Measurements from ENCODE around the gene ETAA1.

The ETAA1 gene

DNA sequence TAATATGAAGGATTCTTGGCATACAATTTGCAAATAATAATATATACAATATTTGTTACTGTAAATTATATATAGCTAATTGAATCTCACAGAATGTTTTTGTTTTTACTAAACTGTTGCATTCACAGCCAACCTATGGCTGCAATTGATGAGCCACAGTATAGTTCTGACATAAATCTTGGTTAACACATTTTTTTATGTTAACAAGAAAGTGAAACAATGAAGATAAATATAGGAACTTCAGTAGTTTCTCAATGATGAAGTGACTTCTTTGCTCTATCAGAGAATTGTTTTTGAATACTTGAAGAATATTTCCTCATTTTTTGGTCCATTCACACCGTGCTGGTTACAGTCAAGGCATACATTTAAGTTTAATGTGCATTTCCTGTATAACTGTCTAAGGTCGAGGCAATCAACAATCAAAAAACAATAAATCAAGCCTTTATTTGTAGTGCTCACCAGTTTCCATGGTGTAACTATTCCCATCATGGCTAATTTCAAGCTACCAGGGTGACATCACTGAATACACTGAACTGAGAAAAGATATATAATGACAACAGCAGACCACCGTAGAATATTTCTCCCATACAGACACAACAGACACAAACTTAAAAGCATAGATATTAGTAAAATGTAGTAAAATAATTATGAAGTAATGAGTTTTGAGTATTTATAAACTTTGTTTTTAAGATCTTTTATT is 12.9 kb upstream of the ETAA1 start:
- no peak overlapping the region for H3K4me3 ChIP-seq (ENCODE audit: low read length)
- no peak for DNase-seq (ENCODE audit: low read depth)
- TF ChIP-seq, protein P1, sequence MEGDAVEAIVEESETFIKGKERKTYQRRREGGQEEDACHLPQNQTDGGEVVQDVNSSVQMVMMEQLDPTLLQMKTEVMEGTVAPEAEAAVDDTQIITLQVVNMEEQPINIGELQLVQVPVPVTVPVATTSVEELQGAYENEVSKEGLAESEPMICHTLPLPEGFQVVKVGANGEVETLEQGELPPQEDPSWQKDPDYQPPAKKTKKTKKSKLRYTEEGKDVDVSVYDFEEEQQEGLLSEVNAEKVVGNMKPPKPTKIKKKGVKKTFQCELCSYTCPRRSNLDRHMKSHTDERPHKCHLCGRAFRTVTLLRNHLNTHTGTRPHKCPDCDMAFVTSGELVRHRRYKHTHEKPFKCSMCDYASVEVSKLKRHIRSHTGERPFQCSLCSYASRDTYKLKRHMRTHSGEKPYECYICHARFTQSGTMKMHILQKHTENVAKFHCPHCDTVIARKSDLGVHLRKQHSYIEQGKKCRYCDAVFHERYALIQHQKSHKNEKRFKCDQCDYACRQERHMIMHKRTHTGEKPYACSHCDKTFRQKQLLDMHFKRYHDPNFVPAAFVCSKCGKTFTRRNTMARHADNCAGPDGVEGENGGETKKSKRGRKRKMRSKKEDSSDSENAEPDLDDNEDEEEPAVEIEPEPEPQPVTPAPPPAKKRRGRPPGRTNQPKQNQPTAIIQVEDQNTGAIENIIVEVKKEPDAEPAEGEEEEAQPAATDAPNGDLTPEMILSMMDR (conservative IDR thresholded peaks at IDR 0.05; ENCODE audit: low read depth, low read length) = no peak

DNA sequence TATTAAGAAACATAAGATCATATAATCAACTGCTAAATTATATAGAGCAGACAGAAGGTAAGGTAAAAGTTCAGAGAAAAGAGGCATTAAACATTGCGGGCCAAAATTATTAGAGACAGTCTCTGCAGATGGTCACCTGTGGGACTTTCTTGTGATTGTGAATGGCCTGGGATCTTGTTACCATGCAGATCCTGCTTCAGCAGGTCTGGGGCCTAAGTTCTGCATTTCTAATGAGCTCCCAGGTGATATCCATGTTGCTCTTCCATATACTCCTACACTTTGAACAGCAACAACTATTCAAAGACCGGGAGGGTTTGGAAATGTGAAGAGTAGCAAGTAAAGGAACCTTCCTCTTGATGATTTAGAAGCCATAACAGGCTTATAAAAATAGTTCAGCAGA is 8.5 kb upstream of the ETAA1 start:
- TF ChIP-seq, protein P1 (conservative IDR thresholded peaks at IDR 0.05; ENCODE audit: low read depth, low read length) = no peak
- H3K4me3 ChIP-seq (ENCODE audit: low read length) = no peak overlapping the region
- DNase-seq (ENCODE audit: low read depth) = no peak

DNA sequence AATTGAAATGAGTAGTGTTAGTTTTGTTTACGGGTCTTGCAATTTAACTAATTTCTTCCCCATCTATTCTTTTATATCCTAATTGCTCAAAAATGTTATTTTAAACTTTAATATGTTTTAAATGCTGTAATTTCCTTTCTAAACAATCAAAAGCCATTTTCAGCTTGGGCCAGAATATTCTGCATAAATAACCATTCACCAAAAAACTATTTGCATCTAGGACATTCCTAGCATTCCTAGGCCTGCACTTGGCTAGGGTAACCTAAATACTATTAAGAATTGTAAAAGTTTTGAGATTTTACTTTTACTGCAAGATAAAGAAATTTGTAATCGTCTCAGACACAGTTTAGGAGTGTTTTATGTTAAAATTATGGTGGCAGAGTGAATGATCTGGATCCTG is 7.8 kb upstream of the ETAA1 start:
- TF ChIP-seq, protein P1 (conservative IDR thresholded peaks at IDR 0.05; ENCODE audit: low read depth, low read length) = no peak
- DNase-seq (ENCODE audit: low read depth) = no peak
- H3K4me3 ChIP-seq (ENCODE audit: low read length) = no peak overlapping the region

DNA sequence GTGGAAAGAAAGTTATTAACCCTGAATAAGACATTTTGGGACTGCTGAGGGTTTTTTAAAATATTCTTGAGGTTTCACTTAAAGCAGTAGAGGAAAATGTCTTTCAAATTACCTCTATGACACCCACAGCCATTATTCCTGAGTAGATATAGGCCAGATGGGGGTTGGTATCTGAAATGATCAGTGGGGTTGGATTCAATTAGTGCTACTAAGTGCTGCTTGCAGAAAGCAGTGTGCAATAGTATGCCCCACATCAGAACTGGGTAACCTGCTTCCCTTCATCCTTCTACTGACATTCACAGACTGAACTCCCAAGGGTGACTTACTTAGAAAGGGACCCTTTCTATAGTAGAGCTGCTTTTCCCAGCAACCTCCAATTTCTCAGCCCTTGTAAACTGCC is 7.3 kb upstream of the ETAA1 start:
- TF ChIP-seq, protein P1 (conservative IDR thresholded peaks at IDR 0.05; ENCODE audit: low read depth, low read length) = no peak
- H3K4me3 ChIP-seq (ENCODE audit: low read length) = no peak overlapping the region
- DNase-seq (ENCODE audit: low read depth) = no peak

DNA sequence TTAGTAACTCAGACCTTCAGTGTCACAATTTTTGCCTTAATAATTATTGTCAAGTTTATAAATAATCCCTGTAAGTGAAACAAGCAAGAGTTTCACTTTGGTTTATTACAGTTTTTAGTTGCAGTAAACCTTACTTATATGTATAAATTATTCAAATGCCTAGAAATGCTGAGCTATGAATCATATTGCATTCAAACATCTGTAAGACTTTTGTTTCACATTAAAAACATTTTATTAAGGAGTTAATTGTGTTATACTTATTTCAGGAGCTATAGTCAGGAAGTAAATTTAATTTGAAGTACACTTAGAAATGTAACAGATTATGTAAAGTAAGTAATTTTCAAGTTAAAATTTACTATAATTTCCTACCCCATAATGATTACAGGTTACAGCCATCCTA is 3.9 kb upstream of the ETAA1 start:
- TF ChIP-seq, protein P1 (conservative IDR thresholded peaks at IDR 0.05; ENCODE audit: low read depth, low read length) = no peak
- no peak overlapping the region for H3K4me3 ChIP-seq (ENCODE audit: low read length)
- no peak for DNase-seq (ENCODE audit: low read depth)

DNA sequence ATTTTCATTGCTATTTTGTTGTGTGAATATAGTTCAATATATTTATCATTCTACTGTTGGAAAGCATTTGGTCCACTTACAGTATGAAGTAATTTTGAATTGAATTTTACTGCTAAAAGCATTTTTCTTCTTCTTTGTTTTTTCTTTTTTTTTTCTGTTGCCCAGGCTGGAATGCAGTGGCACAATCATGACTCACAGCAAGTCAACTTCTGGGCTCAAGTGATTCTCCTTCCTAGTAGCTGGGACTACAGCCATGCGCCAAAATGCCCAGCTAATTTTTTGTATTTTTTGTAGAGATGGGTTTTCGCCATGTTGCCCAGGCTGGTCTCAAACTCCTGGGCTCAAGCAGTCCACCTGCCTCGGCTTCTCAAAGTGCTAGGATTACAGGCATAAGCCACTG is 2.4 kb upstream of the ETAA1 start:
- TF ChIP-seq, protein P1 (conservative IDR thresholded peaks at IDR 0.05; ENCODE audit: low read depth, low read length) = no peak
- DNase-seq (ENCODE audit: low read depth) = no peak
- H3K4me3 ChIP-seq (ENCODE audit: low read length) = no peak overlapping the region

DNA sequence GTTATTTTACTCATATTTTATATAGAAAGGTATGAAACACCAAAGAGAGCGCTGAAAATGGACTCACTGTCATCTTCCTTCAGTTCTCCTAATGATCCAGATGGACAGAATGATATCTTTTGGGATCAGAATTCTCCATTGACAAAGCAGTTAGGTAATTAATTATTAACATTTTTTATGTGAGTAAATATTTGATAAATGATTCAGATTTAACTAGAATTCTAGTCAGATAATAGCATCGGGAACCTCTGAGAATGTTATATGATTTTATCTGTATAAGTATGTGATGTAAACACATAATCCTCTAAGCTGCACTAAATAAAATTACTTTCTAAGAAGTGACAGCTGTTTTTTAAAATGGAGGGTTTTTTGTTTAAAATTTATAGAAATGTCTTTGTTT is 2.0 kb downstream of the ETAA1 start:
- H3K4me3 ChIP-seq (ENCODE audit: low read length) = no peak overlapping the region
- DNase-seq (ENCODE audit: low read depth) = no peak
- TF ChIP-seq, protein P1 (conservative IDR thresholded peaks at IDR 0.05; ENCODE audit: low read depth, low read length) = no peak

All from retinal pigment epithelial cell (primary cell).